Measurements from ENCODE around the gene VSTM5.

GRCh38 chr11:93773045-93773477 is 77.4 kb downstream of the VSTM5 start:
- TF ChIP-seq, protein P1, sequence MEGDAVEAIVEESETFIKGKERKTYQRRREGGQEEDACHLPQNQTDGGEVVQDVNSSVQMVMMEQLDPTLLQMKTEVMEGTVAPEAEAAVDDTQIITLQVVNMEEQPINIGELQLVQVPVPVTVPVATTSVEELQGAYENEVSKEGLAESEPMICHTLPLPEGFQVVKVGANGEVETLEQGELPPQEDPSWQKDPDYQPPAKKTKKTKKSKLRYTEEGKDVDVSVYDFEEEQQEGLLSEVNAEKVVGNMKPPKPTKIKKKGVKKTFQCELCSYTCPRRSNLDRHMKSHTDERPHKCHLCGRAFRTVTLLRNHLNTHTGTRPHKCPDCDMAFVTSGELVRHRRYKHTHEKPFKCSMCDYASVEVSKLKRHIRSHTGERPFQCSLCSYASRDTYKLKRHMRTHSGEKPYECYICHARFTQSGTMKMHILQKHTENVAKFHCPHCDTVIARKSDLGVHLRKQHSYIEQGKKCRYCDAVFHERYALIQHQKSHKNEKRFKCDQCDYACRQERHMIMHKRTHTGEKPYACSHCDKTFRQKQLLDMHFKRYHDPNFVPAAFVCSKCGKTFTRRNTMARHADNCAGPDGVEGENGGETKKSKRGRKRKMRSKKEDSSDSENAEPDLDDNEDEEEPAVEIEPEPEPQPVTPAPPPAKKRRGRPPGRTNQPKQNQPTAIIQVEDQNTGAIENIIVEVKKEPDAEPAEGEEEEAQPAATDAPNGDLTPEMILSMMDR (IDR thresholded peaks at IDR 0.05), result no peak
- TF ChIP-seq POLR2A (IDR thresholded peaks at IDR 0.05), result no peak
- TF ChIP-seq POLR2AphosphoS5 (IDR thresholded peaks at IDR 0.05), result no peak

Measured in breast epithelium (tissue), 3 donors.